A549 (cell line): ENCODE measurements around the gene RABGAP1L. TPM values are rescaled to one million over a fixed set of nuclear protein-coding genes. Genes with fewer than 3 reads are reported as not detected.
"Not testable (repeated sequence)": the region's sequence is repeated elsewhere in the genome, so short reads cannot be mapped to it uniquely, and the experiment has no call there.

ENCODE experiments used
- ATAC-seq, 2 experiments: fragments of 200-7000 bp in 1 of 2; fragments of >200 bp in 1 of 2; cut with Nextera tagmentation in 1 of 2; cut with Tn5 transposase in 1 of 2; 3 replicates each; pipeline versions ENCODE4 v1.8.0 to v1.9.1; 2018 to 2020; ENCODE audit warnings: mild to moderate bottlenecking in 1 of 2, moderate library complexity in 1 of 2
- CTCF ChIA-PET: fragments of 300-600 bp; sonication (Branson Sonifier 250); formaldehyde crosslinking; extraction: SDS; loops from one replicate; lab custom pipeline; 2021; ENCODE audit warnings: antibody characterized with exemption, inconsistent platforms; lab: Yijun Ruan, JAX
- POLR2A ChIA-PET: fragments of 350-600 bp; formaldehyde crosslinking; extraction: SDS; loops from one replicate; lab custom pipeline; 2021; ENCODE audit warnings: antibody characterized with exemption, inconsistent platforms; lab: Yijun Ruan, JAX
- DNase-seq, 2 experiments: peaks; one replicate each; pipeline versions ENCODE4 v3.0.0 to v3.0.0-alpha.2; 2011 to 2016; ENCODE audit warnings: low read depth in 1 of 2, low spot score in 1 of 2
- FAIRE-seq: peaks from 2 replicates; lab custom pipeline; 2011; peaks lifted over from hg19 to GRCh38; lab: Jason Lieb, UNC
- H3K27ac ChIP-seq, 2 experiments: fragments of >200 bp; sonication (Bioruptor Twin); formaldehyde crosslinking; 3 replicates each; pipeline ENCODE4 v1.5.1; 2016 to 2017
- H3K4me1 ChIP-seq: fragments of >200 bp; sonication (Bioruptor Twin); formaldehyde crosslinking; 3 replicates; pipeline ENCODE4 v1.6.1; 2016
- H3K4me2 ChIP-seq: fragments of >200 bp; sonication (Bioruptor Twin); formaldehyde crosslinking; 3 replicates; pipeline ENCODE4 v1.6.1; 2016
- H3K4me3 ChIP-seq: fragments of >200 bp; sonication (Bioruptor Twin); formaldehyde crosslinking; 3 replicates; pipeline ENCODE4 v1.5.1; 2016
- H3K9me3 ChIP-seq: fragments of >200 bp; sonication (Bioruptor Twin); formaldehyde crosslinking; 3 replicates; pipeline ENCODE4 v1.6.1; 2016
- BHLHE40 ChIP-seq: IDR thresholded peaks from 2 replicates; pipeline ENCODE4 v1.6.1; 2012; ENCODE audit warnings: low read depth, low read length, inconsistent platforms
- CBX2 ChIP-seq: fragments of 200-600 bp; sonication (generic); IDR thresholded peaks from 2 replicates; pipeline ENCODE4 v1.6.1; 2016; ENCODE audit warnings: low read depth, mild to moderate bottlenecking, borderline replicate concordance
- CEBPB ChIP-seq, 2 experiments: fragments of >200 bp in 1 of 2; sonication (Bioruptor Twin) in 1 of 2; formaldehyde crosslinking in 1 of 2; IDR thresholded peaks; 2 replicates each; pipeline ENCODE4 v1.6.1; 2012 to 2016
- CHD4 ChIP-seq: fragments of 200-600 bp; sonication (generic); IDR thresholded peaks from 2 replicates; pipeline ENCODE4 v1.6.1; 2016; ENCODE audit warnings: antibody characterized with exemption, mild to moderate bottlenecking, borderline replicate concordance
- ESRRA ChIP-seq: fragments of 150-350 bp; IDR thresholded peaks from 2 replicates; pipeline ENCODE4 v1.6.1; 2014; ENCODE audit warnings: mild to moderate bottlenecking, low read length, borderline replicate concordance
- FOSL2 ChIP-seq, 2 experiments: fragments of 450-650 bp in 1 of 2; fragments of >200 bp in 1 of 2; sonication (Bioruptor Twin) in 1 of 2; formaldehyde crosslinking; IDR thresholded peaks; 2 replicates each; pipeline versions ENCODE4 v1.5.0 to v1.6.1; 2016 to 2020; ENCODE audit warnings: mild to moderate bottlenecking in 1 of 2, moderate library complexity in 1 of 2
- HDAC2 ChIP-seq: fragments of 200-600 bp; sonication (generic); IDR thresholded peaks from 2 replicates; pipeline ENCODE4 v1.6.1; 2016
- HMGXB4 ChIP-seq: fragments of 250-450 bp; sonication (Bioruptor Pico); IDR thresholded peaks from 2 replicates; pipeline ENCODE4 v1.5.0; 2021; ENCODE audit warnings: mild to moderate bottlenecking, moderate library complexity, borderline replicate concordance
- KDM5A ChIP-seq: fragments of 200-600 bp; sonication (generic); IDR thresholded peaks from 2 replicates; pipeline ENCODE4 v1.6.1; 2016; ENCODE audit warnings: antibody characterized with exemption, mild to moderate bottlenecking
- MAFK ChIP-seq: fragments of 450-650 bp; IDR thresholded peaks from 2 replicates; pipeline ENCODE4 v1.6.1; 2014; ENCODE audit not compliant: partially characterized antibody
- MAX ChIP-seq: IDR thresholded peaks from 2 replicates; pipeline ENCODE4 v1.6.1; 2012
- NR3C1 ChIP-seq: fragments of >200 bp; sonication (Bioruptor Twin); formaldehyde crosslinking; IDR thresholded peaks from 3 replicates; pipeline ENCODE4 v1.6.1; 2017
- PHF8 ChIP-seq: fragments of 200-600 bp; sonication (generic); IDR thresholded peaks from 2 replicates; pipeline ENCODE4 v1.6.1; 2016; ENCODE audit warnings: low read depth, mild to moderate bottlenecking, antibody characterized with exemption, moderate library complexity, borderline replicate concordance
- RCOR1 ChIP-seq: fragments of 150-350 bp; IDR thresholded peaks from 2 replicates; pipeline ENCODE4 v1.6.1; 2014; ENCODE audit warnings: antibody characterized with exemption, low read length, low read depth
- RFX5 ChIP-seq: fragments of 450-650 bp; IDR thresholded peaks from 2 replicates; pipeline ENCODE4 v1.7.1; 2014; ENCODE audit warnings: antibody characterized with exemption, mild to moderate bottlenecking, moderate library complexity
- RNF2 ChIP-seq: fragments of 200-600 bp; sonication (generic); IDR thresholded peaks from 2 replicates; pipeline ENCODE4 v1.6.1; 2016; ENCODE audit warnings: low read depth, mild to moderate bottlenecking, antibody characterized with exemption, moderate library complexity, borderline replicate concordance
- SMC3 ChIP-seq: fragments of >200 bp; sonication (Bioruptor Twin); formaldehyde crosslinking; IDR thresholded peaks from 3 replicates; pipeline ENCODE4 v1.6.1; 2018; ENCODE audit warnings: inconsistent platforms
- WGBS: methylation state at CpG from one replicate; pipeline ENCODE4 v1.1.6; 2017; ENCODE audit errors: missing lambda C conversion rate; 5-methylcytosine and 5-hydroxymethylcytosine counted together
- polyA plus RNA-seq, 4 experiments: library from polyadenylated mRNA; depleted of rRNA in 3 of 4; stranded (reverse); fragments of >200 nt; fragmentation: RNase III in 1 of 4; extraction: RNeasy Plus Mini Kit Qiagen cat#74134 plus additional on column Dnase treatment in 1 of 4; gene quantifications; 2 replicates in 3 of 4; 3 replicates in 1 of 4; pipeline ENCODE4 v1.2.3, GENCODE V29; 2011 to 2017
- TF ChIP-seq, protein P1 (sequence below): fragments of 200-600 bp; sonication (generic); IDR thresholded peaks from 2 replicates; pipeline ENCODE4 v1.6.1; 2016; ENCODE audit warnings: antibody characterized with exemption, mild to moderate bottlenecking, moderate library complexity

The RABGAP1L gene
- polyA plus RNA-seq, 2 of the 4 experiments (the other 2 are of a cell fraction) = 8.2 to 18.6 TPM

DNA sequence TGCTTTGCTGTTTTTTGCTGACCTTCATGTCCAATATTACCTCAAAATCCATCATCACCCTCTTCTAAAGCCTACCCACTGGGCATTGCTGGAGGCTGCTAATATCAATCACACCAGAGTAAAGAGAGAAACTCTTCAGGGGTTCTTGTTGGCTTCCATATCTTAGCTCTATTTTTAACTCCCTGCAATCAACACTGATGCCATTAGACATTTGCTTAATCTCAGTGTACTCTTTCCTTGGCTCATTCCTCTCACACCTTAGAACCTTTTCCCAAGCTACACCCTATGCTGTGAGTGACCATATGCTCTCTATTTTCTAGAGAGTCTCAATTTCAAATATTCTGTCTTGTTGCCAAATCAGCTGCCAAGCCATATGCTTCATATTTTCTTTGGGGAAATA lies 40.6 kb upstream of the RABGAP1L start:
- Histone ChIP-seq H3K4me2 (no peak overlapping the region), H3K9me3 (no peaks in the 10 kb centered on the region), H3K4me1 (peaks cover 9% of the 10 kb centered on the region; the same call in 1 of the 3 replicates), H3K27ac (no peak overlapping the region)
- DNase-seq = no peak
- ATAC-seq = no peak
- CTCF ChIA-PET = no interaction called here
- no peak for FAIRE-seq
- TF ChIP-seq HMGXB4 (CRISPR knock-in tag) (no peak), MAX (no peak), FOSL2 (IDR thresholded peaks at IDR 0.05) (no peak), FOSL2 (CRISPR knock-in tag; IDR thresholded peaks at IDR 0.05) (no peak), KDM5A (no peak), ESRRA (no peak)
- TF ChIP-seq, all 56 proteins: peak for 0
- H3K4me3 ChIP-seq = no peak overlapping the region
- POLR2A ChIA-PET = no interaction called here

GRCh38 chr1:174122318-174122717 lies 37.0 kb upstream of the RABGAP1L start:
- H3K4me2 ChIP-seq, H3K9me3 ChIP-seq, FAIRE-seq, DNase-seq, POLR2A ChIA-PET, CTCF ChIA-PET, ATAC-seq, H3K27ac ChIP-seq, H3K4me1 ChIP-seq, H3K4me3 ChIP-seq: not testable (repeated sequence)
- 91% methylated on average over 1 of the region's 1 CpG for WGBS

DNA sequence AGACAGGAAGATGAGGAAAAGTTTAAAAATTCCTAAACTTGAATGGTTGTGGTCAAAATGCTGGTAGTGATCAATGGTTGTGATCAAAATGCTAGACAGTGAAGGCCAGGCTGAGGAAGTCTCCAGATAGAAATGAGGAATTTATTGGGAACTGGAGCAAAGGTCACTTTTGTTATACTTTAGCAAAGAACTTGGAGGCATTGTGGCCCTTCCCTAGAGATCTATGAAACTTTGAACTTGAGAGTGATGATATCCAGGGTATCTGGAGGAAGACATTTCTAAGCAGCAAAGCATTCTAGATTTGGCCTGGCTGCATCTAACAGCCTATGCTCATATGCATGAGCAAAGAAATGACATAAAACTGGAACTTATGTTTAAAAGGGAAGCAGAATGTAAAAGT lies 35.5 kb upstream of the RABGAP1L start:
- POLR2A ChIA-PET = no interaction called here
- TF ChIP-seq RNF2 (no peak), MAFK (no peak), HDAC2 (no peak), BHLHE40 (no peak), CHD4 (no peak)
- TF ChIP-seq, all 56 proteins: peak for 0
- H3K4me1 ChIP-seq = no peaks in the 10 kb centered on the region
- CTCF ChIA-PET = interaction anchor here (1.8 kb wide), 1 partner anchor 9 kb away, joined by 7 read pairs; no protein-coding TSS in a partner anchor
- H3K9me3 ChIP-seq = no peaks in the 10 kb centered on the region
- H3K27ac ChIP-seq = no peak overlapping the region
- no peak for FAIRE-seq
- ATAC-seq = no peak
- no peak for DNase-seq
- H3K4me3 ChIP-seq = no peak overlapping the region
- no peak overlapping the region for H3K4me2 ChIP-seq

- H3K4me1 ChIP-seq, ATAC-seq, DNase-seq, H3K27ac ChIP-seq, H3K9me3 ChIP-seq, FAIRE-seq, H3K4me3 ChIP-seq, H3K4me2 ChIP-seq, POLR2A ChIA-PET: not testable (repeated sequence)
- WGBS = 55% methylated on average over 1 of the region's 1 CpG
- CTCF ChIA-PET = interaction anchor here (0.6 to 1.0 kb wide), 2 partner anchors 19 to 29 kb away, joined by 3 read pairs; no protein-coding TSS in a partner anchor
Observed at GRCh38 chr1:174127176-174127575, 32.1 kb upstream of the RABGAP1L start.

DNA sequence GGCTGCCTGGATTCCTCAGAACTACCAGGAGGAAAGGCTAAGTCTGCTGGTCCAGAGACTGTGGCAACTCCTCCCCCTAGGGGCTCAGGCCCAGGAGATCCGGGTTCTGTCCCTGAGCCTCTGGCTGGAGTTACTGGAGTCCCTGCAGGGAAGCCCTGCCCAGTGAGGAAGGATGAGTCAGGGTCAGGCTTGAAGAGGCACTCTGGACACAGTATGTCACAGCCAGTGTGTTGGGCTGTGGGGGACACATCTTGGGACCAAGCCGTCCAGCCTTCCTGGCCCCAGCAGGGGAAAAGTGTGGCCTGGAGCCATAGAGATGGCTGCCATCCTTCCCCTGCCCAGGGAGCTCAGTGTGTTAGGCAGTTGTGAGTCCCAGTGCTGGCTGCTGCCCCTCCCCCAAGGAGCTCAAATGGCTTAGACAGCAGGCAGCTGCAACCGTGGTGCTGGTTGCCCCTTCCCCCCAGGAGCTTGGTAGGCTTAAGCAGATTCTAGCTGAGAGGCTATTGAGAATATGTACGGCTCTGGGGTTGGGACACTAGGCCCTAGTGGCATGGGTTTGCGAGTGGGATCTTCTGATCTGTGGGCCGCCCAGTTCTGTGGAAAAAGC lies 28.2 kb upstream of the RABGAP1L start:
- POLR2A ChIA-PET = no interaction called here
- no peaks in the 10 kb centered on the region for H3K9me3 ChIP-seq
- CTCF ChIA-PET = no interaction called here
- no peaks in the 10 kb centered on the region for H3K4me1 ChIP-seq
- FAIRE-seq (no peak), ATAC-seq (no peak), DNase-seq (no peak)
- H3K4me2 ChIP-seq = no peak overlapping the region
- 79% methylated on average over 6 of the region's 6 CpGs for whole genome bisulfite sequencing
- no peak overlapping the region for H3K27ac ChIP-seq
- no peak overlapping the region for H3K4me3 ChIP-seq
- no peak for TF ChIP-seq HDAC2
- no peak for TF ChIP-seq RFX5
- TF ChIP-seq HMGXB4 (CRISPR knock-in tag) = no peak
- no peak for TF ChIP-seq CBX2
- no peak for TF ChIP-seq SMC3
- no peak for TF ChIP-seq FOSL2 (IDR thresholded peaks at IDR 0.05)
- no peak for TF ChIP-seq FOSL2 (CRISPR knock-in tag; IDR thresholded peaks at IDR 0.05)
- TF ChIP-seq, protein P1, sequence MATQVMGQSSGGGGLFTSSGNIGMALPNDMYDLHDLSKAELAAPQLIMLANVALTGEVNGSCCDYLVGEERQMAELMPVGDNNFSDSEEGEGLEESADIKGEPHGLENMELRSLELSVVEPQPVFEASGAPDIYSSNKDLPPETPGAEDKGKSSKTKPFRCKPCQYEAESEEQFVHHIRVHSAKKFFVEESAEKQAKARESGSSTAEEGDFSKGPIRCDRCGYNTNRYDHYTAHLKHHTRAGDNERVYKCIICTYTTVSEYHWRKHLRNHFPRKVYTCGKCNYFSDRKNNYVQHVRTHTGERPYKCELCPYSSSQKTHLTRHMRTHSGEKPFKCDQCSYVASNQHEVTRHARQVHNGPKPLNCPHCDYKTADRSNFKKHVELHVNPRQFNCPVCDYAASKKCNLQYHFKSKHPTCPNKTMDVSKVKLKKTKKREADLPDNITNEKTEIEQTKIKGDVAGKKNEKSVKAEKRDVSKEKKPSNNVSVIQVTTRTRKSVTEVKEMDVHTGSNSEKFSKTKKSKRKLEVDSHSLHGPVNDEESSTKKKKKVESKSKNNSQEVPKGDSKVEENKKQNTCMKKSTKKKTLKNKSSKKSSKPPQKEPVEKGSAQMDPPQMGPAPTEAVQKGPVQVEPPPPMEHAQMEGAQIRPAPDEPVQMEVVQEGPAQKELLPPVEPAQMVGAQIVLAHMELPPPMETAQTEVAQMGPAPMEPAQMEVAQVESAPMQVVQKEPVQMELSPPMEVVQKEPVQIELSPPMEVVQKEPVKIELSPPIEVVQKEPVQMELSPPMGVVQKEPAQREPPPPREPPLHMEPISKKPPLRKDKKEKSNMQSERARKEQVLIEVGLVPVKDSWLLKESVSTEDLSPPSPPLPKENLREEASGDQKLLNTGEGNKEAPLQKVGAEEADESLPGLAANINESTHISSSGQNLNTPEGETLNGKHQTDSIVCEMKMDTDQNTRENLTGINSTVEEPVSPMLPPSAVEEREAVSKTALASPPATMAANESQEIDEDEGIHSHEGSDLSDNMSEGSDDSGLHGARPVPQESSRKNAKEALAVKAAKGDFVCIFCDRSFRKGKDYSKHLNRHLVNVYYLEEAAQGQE = no peak
- no peak for TF ChIP-seq CEBPB (IDR thresholded peaks at IDR 0.05)
- TF ChIP-seq CHD4 = no peak
- no peak for TF ChIP-seq PHF8
- TF ChIP-seq NR3C1 = no peak
- TF ChIP-seq RCOR1 = no peak
